ENCODE data around the gene HYCC2. TPM values are rescaled to one million over a fixed set of nuclear protein-coding genes. Genes with fewer than 3 reads are reported as not detected.

HYCC2 gene
- total and polyA plus RNA-seq, 2 of the 8 experiments (the other 6 are each of a cell fraction or from before 2014, with no cell fraction given), result 0.86 to 8.0 TPM

DNA sequence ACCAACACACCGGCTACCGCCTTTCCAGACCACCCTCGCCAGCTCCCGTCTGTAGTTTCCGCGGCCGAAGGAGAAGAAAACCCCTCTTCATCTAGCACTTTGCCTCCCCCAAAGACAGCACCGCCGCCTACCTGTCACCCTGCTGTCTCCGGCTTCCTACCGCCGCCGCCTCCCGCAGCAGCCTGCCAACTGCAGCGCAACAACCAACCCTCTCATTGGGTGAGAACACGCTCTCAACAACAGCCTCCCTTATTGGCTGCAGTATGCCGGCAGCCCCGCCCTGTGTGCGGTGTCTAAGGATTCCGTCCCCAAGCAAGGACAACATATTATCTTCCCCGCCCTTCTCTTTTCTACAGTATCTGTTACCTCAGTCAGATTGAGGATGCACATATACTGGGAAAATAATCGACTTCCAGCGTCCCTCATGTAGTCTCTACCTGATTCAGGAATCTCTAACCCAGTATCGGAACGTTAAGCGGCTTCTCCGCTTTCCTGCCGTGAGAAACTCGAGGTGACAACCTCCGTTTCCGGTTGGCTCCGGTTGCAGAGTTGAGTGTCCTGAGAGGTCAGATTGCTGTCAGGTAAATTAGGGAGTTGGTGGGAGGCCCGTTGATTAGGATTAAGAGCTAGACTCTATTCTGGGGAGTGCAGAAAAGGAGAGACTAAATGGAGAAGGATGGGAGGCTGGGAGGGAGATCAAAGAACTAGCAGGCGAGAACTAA lies at the start of gene HYCC2, which contains the start of gene NDUFB3 (continued):
- TF ChIP-seq KDM4A (IDR thresholded peaks at IDR 0.05; ENCODE audit: low read depth, low read length, severe bottlenecking), result peak; percentile 98
- TF ChIP-seq, protein P1, sequence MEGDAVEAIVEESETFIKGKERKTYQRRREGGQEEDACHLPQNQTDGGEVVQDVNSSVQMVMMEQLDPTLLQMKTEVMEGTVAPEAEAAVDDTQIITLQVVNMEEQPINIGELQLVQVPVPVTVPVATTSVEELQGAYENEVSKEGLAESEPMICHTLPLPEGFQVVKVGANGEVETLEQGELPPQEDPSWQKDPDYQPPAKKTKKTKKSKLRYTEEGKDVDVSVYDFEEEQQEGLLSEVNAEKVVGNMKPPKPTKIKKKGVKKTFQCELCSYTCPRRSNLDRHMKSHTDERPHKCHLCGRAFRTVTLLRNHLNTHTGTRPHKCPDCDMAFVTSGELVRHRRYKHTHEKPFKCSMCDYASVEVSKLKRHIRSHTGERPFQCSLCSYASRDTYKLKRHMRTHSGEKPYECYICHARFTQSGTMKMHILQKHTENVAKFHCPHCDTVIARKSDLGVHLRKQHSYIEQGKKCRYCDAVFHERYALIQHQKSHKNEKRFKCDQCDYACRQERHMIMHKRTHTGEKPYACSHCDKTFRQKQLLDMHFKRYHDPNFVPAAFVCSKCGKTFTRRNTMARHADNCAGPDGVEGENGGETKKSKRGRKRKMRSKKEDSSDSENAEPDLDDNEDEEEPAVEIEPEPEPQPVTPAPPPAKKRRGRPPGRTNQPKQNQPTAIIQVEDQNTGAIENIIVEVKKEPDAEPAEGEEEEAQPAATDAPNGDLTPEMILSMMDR (IDR thresholded peaks at IDR 0.05; ENCODE audit: control extremely low read depth in 1 of 3, insufficient read depth in 1 of 3, low read depth in 1 of 3, low read length in 3 of 3), result peak; percentile 5 to 28 (median 24)

Measured in H1 (cell line).